MM.1S (cell line): ENCODE data around the gene EEPD1.

Source experiments
- DNase-seq: peaks from one replicate; pipeline ENCODE4 v3.0.0-alpha.2; 2015
- H2AFZ ChIP-seq: fragments of 300-600 bp; sonication (generic); 2 replicates; pipeline ENCODE4 v1.6.0; 2016; ENCODE audit warnings: antibody characterized with exemption, low read length
- H3F3A ChIP-seq: fragments of 300-600 bp; sonication (generic); 2 replicates; pipeline ENCODE4 v1.6.1; 2016; ENCODE audit warnings: mild to moderate bottlenecking, antibody characterized with exemption, low read length, moderate library complexity, mixed read lengths; ENCODE audit not compliant: insufficient read depth
- H3K27ac ChIP-seq: fragments of 300-600 bp; sonication (generic); 2 replicates; pipeline ENCODE4 v1.5.1; 2016; ENCODE audit warnings: mild to moderate bottlenecking, low read length
- H3K27me3 ChIP-seq: fragments of 300-600 bp; sonication (generic); replicated peaks from 2 replicates; pipeline ENCODE4 v1.6.0; 2016; ENCODE audit warnings: low read length; ENCODE audit not compliant: insufficient read depth
- H3K36me3 ChIP-seq: fragments of 300-600 bp; sonication (generic); replicated peaks from 2 replicates; pipeline ENCODE4 v1.6.1; 2016; ENCODE audit warnings: mild to moderate bottlenecking, low read length, mixed read lengths; ENCODE audit not compliant: insufficient read depth
- H3K4me1 ChIP-seq: fragments of 300-600 bp; sonication (generic); 2 replicates; pipeline ENCODE4 v1.6.1; 2016; ENCODE audit warnings: low read length, mixed read lengths
- H3K4me2 ChIP-seq: fragments of 300-600 bp; sonication (generic); 2 replicates; pipeline ENCODE4 v1.6.0; 2016; ENCODE audit warnings: low read depth, low read length
- H3K4me3 ChIP-seq: fragments of 300-600 bp; sonication (generic); 2 replicates; pipeline ENCODE4 v1.5.1; 2016; ENCODE audit warnings: low read length, mixed read lengths
- H3K79me2 ChIP-seq: fragments of 300-600 bp; sonication (generic); 2 replicates; pipeline ENCODE4 v1.6.1; 2016; ENCODE audit warnings: mixed run types, low read length, mixed read lengths
- H3K9ac ChIP-seq: fragments of 300-600 bp; sonication (generic); 2 replicates; pipeline ENCODE4 v1.6.1; 2016; ENCODE audit warnings: low read length, mixed read lengths
- H3K9me2 ChIP-seq: fragments of 300-600 bp; sonication (generic); replicated peaks from 2 replicates; pipeline ENCODE4 v1.6.1; 2016; ENCODE audit warnings: mild to moderate bottlenecking, low read length, mixed read lengths; ENCODE audit not compliant: insufficient read depth
- H3K9me3 ChIP-seq: fragments of 300-600 bp; sonication (generic); replicated peaks from 2 replicates; pipeline ENCODE4 v1.6.1; 2016; ENCODE audit warnings: mild to moderate bottlenecking, low read length, mixed read lengths; ENCODE audit not compliant: insufficient read depth
- H4K20me1 ChIP-seq: fragments of 300-600 bp; sonication (generic); 2 replicates; pipeline ENCODE4 v1.6.1; 2016; ENCODE audit warnings: mild to moderate bottlenecking, low read length, moderate library complexity, mixed read lengths; ENCODE audit not compliant: insufficient read depth
- CTCF ChIP-seq: fragments of 300-600 bp; sonication (generic); IDR thresholded peaks from 2 replicates; pipeline ENCODE4 v1.5.1; 2016; ENCODE audit warnings: antibody characterized with exemption, low read length, mixed read lengths
- EZH2 ChIP-seq: fragments of 300-600 bp; sonication (generic); optimal IDR thresholded peaks from 2 replicates; pipeline ENCODE3; 2017; ENCODE audit warnings: low read depth, mild to moderate bottlenecking, antibody characterized with exemption, low read length, mixed read lengths
- EZH2phosphoT487 ChIP-seq: fragments of 300-600 bp; sonication (generic); IDR thresholded peaks from 2 replicates; pipeline ENCODE4 v1.6.1; 2018; ENCODE audit warnings: antibody characterized with exemption, low read length

EEPD1 gene

GRCh38 chr7:36137754-36138153, 15.3 kb upstream of the EEPD1 start:
- Histone ChIP-seq H3K27ac (no peak overlapping the region), H3K36me3 (no peaks in the 10 kb centered on the region), H2AFZ (no peak overlapping the region), H3K4me3 (no peak overlapping the region), H4K20me1 (no peaks in the 10 kb centered on the region), H3K79me2 (no peaks in the 10 kb centered on the region), H3K27me3 (no peaks in the 10 kb centered on the region), H3K4me2 (no peak overlapping the region), H3K9me3 (no peaks in the 10 kb centered on the region), H3F3A (no peaks in the 10 kb centered on the region), H3K9ac (no peak overlapping the region), H3K4me1 (no peaks in the 10 kb centered on the region), H3K9me2 (no peaks in the 10 kb centered on the region)
- no peak for DNase-seq
- no peak for TF ChIP-seq EZH2
- no peak for TF ChIP-seq CTCF
- TF ChIP-seq EZH2phosphoT487: no peak

GRCh38 chr7:36138209-36138608, 14.8 kb upstream of the EEPD1 start:
- H3K4me3 ChIP-seq: no peak overlapping the region
- no peak overlapping the region for H3K9ac ChIP-seq
- H2AFZ ChIP-seq: no peak overlapping the region
- no peaks in the 10 kb centered on the region for H3K79me2 ChIP-seq
- H4K20me1 ChIP-seq: no peaks in the 10 kb centered on the region
- H3K27ac ChIP-seq: no peak overlapping the region
- H3F3A ChIP-seq: no peaks in the 10 kb centered on the region
- H3K4me2 ChIP-seq: no peak overlapping the region
- H3K9me3 ChIP-seq: no peaks in the 10 kb centered on the region
- no peaks in the 10 kb centered on the region for H3K27me3 ChIP-seq
- TF ChIP-seq EZH2phosphoT487 (no peak), EZH2 (no peak), CTCF (no peak)
- DNase-seq: no peak
- H3K36me3 ChIP-seq: no peaks in the 10 kb centered on the region
- H3K4me1 ChIP-seq: no peaks in the 10 kb centered on the region
- H3K9me2 ChIP-seq: no peaks in the 10 kb centered on the region

GRCh38 chr7:36141351-36141750, 11.7 kb upstream of the EEPD1 start:
- no peak overlapping the region for H3K4me2 ChIP-seq
- H3K4me3 ChIP-seq: no peak overlapping the region
- H3F3A ChIP-seq: no peaks in the 10 kb centered on the region
- H2AFZ ChIP-seq: no peak overlapping the region
- H3K27me3 ChIP-seq: no peaks in the 10 kb centered on the region
- DNase-seq: no peak
- no peaks in the 10 kb centered on the region for H4K20me1 ChIP-seq
- no peaks in the 10 kb centered on the region for H3K36me3 ChIP-seq
- no peaks in the 10 kb centered on the region for H3K9me2 ChIP-seq
- H3K4me1 ChIP-seq: no peaks in the 10 kb centered on the region
- H3K9ac ChIP-seq: no peak overlapping the region
- no peak overlapping the region for H3K27ac ChIP-seq
- H3K79me2 ChIP-seq: no peaks in the 10 kb centered on the region
- no peak for TF ChIP-seq EZH2phosphoT487
- TF ChIP-seq EZH2: no peak
- H3K9me3 ChIP-seq: no peaks in the 10 kb centered on the region

GRCh38 chr7:36141850-36142249, 11.2 kb upstream of the EEPD1 start:
- H2AFZ ChIP-seq: no peak overlapping the region
- H3K36me3 ChIP-seq: no peaks in the 10 kb centered on the region
- H3K4me1 ChIP-seq: no peaks in the 10 kb centered on the region
- TF ChIP-seq EZH2 (no peak), CTCF (no peak), EZH2phosphoT487 (no peak)
- H3K9me3 ChIP-seq: no peaks in the 10 kb centered on the region
- H3K79me2 ChIP-seq: no peaks in the 10 kb centered on the region
- no peak overlapping the region for H3K9ac ChIP-seq
- H3K27me3 ChIP-seq: no peaks in the 10 kb centered on the region
- H3K4me2 ChIP-seq: no peak overlapping the region
- H3F3A ChIP-seq: no peaks in the 10 kb centered on the region
- DNase-seq: no peak
- H3K4me3 ChIP-seq: no peak overlapping the region
- no peaks in the 10 kb centered on the region for H4K20me1 ChIP-seq
- H3K27ac ChIP-seq: no peak overlapping the region
- H3K9me2 ChIP-seq: no peaks in the 10 kb centered on the region
